Measurements from ENCODE around the gene MAGI3.

The MAGI3 gene

DNA sequence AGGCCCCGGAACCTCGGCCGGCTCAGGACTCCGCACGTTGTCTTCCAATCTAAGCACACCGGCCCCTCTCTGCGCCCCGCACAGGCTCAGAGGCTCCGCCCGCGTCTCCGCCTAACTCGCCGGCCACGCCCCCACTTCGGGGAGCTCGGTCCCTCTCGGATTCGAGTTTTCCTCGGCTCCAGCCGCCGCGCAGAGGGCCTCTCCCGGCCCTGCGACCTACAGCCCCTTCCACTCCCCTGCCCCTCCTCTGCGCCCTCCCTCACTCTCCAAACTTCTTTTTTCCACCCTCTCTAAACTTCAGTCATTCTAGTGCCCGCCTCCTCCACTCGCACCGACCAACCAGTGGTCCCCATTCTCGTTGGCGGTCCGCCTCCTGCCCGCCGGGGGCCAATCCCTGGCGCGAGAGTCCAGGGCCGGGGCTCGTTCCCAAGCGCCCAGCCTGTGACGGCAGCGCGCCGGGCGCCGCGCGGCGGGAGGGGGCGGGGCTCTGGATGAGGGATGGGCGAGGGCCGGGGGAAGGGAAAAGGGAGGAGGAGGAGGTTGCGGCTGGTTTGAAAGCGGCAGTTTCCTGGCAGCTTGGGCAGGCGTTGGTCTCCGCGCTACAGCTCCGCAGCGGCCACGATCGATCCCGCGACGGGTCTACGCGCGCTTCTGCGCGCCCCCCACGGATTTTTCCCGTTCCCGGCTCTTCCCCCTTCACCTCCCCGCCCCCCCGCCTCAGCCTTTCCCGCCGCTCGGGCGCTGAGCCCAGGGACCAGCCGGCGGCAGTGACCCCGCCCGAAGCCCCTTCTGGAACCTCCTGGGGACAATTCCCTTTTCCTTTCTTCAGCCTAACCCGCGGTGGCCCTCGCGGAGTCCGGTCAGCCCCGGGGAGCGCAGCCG is at the start of gene MAGI3:
Gene MAGI3, plus strand, starts transcription at position 563 of the 882 bp plus-strand sequence. CDS start 519 bp downstream, outside the sequence.
- H3K4me3 ChIP-seq (ENCODE audit: severe bottlenecking), result peak within 1 kb of the TSS; percentile 89

GRCh38 chr1:113353580-113353979 is 36.7 kb upstream of the MAGI3 start:
- no peak overlapping the region for H3K27ac ChIP-seq (ENCODE audit: poor library complexity, severe bottlenecking)
- H3K9me3 ChIP-seq (ENCODE audit: severe bottlenecking), result peaks cover 3% of the 10 kb centered on the region
- no peak for TF ChIP-seq CTCF (IDR thresholded peaks at IDR 0.05; ENCODE audit: poor library complexity, severe bottlenecking)
- DNase-seq (ENCODE audit: low spot score) (no peak), ATAC-seq (ENCODE audit: low read depth) (0 out of 3 replicates have a peak, but pooled peaks have one; percentile 14)
- H3K4me1 ChIP-seq (ENCODE audit: insufficient read depth, poor library complexity, severe bottlenecking), result no peaks in the 10 kb centered on the region
- H3K27me3 ChIP-seq (ENCODE audit: insufficient read depth, poor library complexity, severe bottlenecking), result no peaks in the 10 kb centered on the region
- H3K36me3 ChIP-seq (ENCODE audit: low read depth), result no peaks in the 10 kb centered on the region
- H3K4me3 ChIP-seq (ENCODE audit: severe bottlenecking), result no peak overlapping the region

More for the DNA sequence above, at the start of gene MAGI3:
- peak; percentile 95 for DNase-seq (ENCODE audit: low spot score)
- H3K4me1 ChIP-seq (ENCODE audit: insufficient read depth, poor library complexity, severe bottlenecking), result peaks cover 19% of the 10 kb centered on the region
- peak; percentile 81 for ATAC-seq (ENCODE audit: low read depth)
- H3K36me3 ChIP-seq (ENCODE audit: low read depth), result no peaks in the 10 kb centered on the region
- H3K9me3 ChIP-seq (ENCODE audit: severe bottlenecking), result no peaks in the 10 kb centered on the region
- no peak for TF ChIP-seq CTCF (IDR thresholded peaks at IDR 0.05; ENCODE audit: poor library complexity, severe bottlenecking)
- H3K27me3 ChIP-seq (ENCODE audit: insufficient read depth, poor library complexity, severe bottlenecking), result no peaks in the 10 kb centered on the region
- H3K27ac ChIP-seq (ENCODE audit: poor library complexity, severe bottlenecking), result peak within 1 kb of the TSS; percentile 55

DNA sequence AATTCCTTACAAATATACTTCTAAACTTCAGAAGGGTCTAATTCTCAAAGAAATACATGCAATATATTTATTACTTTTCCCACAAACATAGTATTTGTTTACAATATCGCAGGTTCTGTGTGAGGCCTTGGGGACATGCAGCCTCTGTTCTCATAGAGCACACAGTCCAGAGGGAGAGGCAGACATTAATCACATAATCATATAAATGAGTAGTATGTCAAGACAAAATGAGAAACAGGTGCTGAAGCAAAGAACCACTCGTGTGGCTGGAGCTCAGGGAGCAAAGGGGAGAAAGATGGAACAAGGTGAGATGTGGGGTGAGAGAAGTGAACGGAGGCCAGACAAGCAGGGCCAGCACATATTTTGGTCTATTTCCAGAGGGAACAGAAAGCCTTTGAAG is 26.4 kb upstream of the MAGI3 start:
- DNase-seq (ENCODE audit: low spot score) (no peak), ATAC-seq (ENCODE audit: low read depth) (no peak)
- Histone ChIP-seq H3K9me3 (ENCODE audit: severe bottlenecking) (no peaks in the 10 kb centered on the region), H3K27ac (ENCODE audit: poor library complexity, severe bottlenecking) (no peak overlapping the region), H3K27me3 (ENCODE audit: insufficient read depth, poor library complexity, severe bottlenecking) (no peaks in the 10 kb centered on the region), H3K4me1 (ENCODE audit: insufficient read depth, poor library complexity, severe bottlenecking) (no peaks in the 10 kb centered on the region), H3K36me3 (ENCODE audit: low read depth) (no peaks in the 10 kb centered on the region), H3K4me3 (ENCODE audit: severe bottlenecking) (no peak overlapping the region)
- no peak for TF ChIP-seq CTCF (IDR thresholded peaks at IDR 0.05; ENCODE audit: poor library complexity, severe bottlenecking)

DNA sequence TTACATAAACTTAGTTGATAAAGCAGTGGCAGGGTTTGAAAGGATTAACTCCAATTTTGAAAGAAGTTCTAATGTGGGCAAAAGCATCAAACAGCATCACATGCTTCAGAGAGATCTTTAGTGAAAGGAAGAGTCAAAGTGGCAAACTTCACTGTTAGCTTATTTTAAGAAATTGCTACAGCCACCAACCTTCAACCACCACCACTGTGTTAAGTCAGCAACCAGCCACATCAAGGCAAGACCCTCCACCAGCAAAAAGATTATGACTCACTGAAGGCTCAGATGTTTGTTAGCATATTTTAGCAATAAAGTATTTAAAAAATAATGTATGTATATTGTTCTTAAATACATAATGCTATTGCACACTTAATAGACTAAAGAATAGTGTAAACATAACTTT is 21.3 kb upstream of the MAGI3 start:
- H3K4me3 ChIP-seq (ENCODE audit: severe bottlenecking), result no peak overlapping the region
- no peak for DNase-seq (ENCODE audit: low spot score)
- ATAC-seq (ENCODE audit: low read depth), result no peak

More for the DNA sequence above, 21.3 kb upstream of the MAGI3 start:
- TF ChIP-seq CTCF (IDR thresholded peaks at IDR 0.05; ENCODE audit: poor library complexity, severe bottlenecking), result no peak
- no peaks in the 10 kb centered on the region for H3K4me1 ChIP-seq (ENCODE audit: insufficient read depth, poor library complexity, severe bottlenecking)
- H3K27ac ChIP-seq (ENCODE audit: poor library complexity, severe bottlenecking), result no peak overlapping the region
- no peaks in the 10 kb centered on the region for H3K36me3 ChIP-seq (ENCODE audit: low read depth)
- no peaks in the 10 kb centered on the region for H3K27me3 ChIP-seq (ENCODE audit: insufficient read depth, poor library complexity, severe bottlenecking)
- no peaks in the 10 kb centered on the region for H3K9me3 ChIP-seq (ENCODE audit: severe bottlenecking)
